ENCODE measurements around the gene PRKN. TPM values are rescaled to one million over a fixed set of nuclear protein-coding genes. Genes with fewer than 3 reads are reported as not detected.

Gene PRKN
- polyA plus RNA-seq, 1 experiment: 0.71 TPM

DNA sequence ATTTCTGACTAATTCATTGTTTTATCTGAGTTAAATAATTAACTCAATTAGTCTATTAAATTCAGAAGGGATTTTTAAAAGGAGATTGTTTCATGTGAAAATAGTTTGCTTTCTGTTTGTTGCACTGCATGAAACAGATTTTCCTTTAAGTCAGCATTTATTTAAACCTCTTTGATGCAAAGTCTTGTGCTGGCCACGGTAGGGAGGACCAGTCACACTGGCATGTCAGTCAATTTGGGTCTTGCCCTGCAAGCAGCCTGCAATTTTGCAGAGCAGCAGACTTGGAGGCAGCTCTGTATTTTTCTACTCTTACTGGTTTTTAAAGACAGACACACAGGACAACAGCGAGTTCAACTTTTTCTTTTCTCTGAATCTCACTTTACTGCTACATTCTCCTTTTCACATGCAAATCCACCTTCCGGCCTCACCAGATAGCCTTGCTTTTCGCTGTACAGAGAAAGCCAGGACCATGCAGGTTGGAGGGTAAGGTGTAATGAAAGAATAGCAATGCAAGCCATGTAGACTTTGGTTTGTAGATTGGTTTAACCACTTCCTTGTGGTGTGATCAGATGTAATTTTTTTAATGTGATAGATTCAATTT lies 763.8 kb downstream of the PRKN start:
- TF ChIP-seq, protein P1, sequence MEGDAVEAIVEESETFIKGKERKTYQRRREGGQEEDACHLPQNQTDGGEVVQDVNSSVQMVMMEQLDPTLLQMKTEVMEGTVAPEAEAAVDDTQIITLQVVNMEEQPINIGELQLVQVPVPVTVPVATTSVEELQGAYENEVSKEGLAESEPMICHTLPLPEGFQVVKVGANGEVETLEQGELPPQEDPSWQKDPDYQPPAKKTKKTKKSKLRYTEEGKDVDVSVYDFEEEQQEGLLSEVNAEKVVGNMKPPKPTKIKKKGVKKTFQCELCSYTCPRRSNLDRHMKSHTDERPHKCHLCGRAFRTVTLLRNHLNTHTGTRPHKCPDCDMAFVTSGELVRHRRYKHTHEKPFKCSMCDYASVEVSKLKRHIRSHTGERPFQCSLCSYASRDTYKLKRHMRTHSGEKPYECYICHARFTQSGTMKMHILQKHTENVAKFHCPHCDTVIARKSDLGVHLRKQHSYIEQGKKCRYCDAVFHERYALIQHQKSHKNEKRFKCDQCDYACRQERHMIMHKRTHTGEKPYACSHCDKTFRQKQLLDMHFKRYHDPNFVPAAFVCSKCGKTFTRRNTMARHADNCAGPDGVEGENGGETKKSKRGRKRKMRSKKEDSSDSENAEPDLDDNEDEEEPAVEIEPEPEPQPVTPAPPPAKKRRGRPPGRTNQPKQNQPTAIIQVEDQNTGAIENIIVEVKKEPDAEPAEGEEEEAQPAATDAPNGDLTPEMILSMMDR (IDR thresholded peaks at IDR 0.05; ENCODE audit: insufficient read depth, low read depth, low read length): no peak
- Histone ChIP-seq H3K4me3 (ENCODE audit: low read depth, low read length) (no peak overlapping the region), H3K36me3 (ENCODE audit: control insufficient read depth, insufficient read depth, low read length) (no peaks in the 10 kb centered on the region), H3K27me3 (ENCODE audit: control insufficient read depth, insufficient read depth, low read length) (no peaks in the 10 kb centered on the region)
- DNase-seq (ENCODE audit: low read depth): no peak
- CTCF ChIA-PET: no interaction called here
- POLR2A ChIA-PET: no interaction called here

DNA sequence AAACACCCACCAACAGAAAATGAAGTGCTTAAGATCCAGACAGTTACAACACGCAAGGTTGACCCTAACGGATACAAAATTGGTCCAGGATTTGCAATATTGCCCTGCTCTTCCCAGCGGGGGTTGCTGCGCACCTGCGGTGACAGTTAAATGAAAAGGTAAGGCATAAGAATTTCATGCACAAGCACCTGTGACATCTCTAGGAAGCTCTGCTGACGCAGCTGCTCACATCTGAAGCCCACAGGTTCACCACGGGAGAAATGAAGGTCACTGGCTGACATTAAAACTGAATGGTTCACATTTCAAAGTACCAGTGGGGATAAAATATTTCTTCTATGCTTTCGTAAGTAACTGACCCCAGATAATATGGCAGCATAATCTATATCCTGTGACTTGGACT lies 764.4 kb downstream of the PRKN start:
- TF ChIP-seq, protein P1 (IDR thresholded peaks at IDR 0.05; ENCODE audit: insufficient read depth, low read depth, low read length): no peak
- POLR2A ChIA-PET: no interaction called here
- no peak for DNase-seq (ENCODE audit: low read depth)
- no peaks in the 10 kb centered on the region for H3K36me3 ChIP-seq (ENCODE audit: control insufficient read depth, insufficient read depth, low read length)
- H3K4me3 ChIP-seq (ENCODE audit: low read depth, low read length): no peak overlapping the region
- H3K27me3 ChIP-seq (ENCODE audit: control insufficient read depth, insufficient read depth, low read length): no peaks in the 10 kb centered on the region
- CTCF ChIA-PET: interaction anchor here (0.6 kb wide), 1 partner anchor 141 kb away, joined by 3 read pairs; no protein-coding TSS in a partner anchor

DNA sequence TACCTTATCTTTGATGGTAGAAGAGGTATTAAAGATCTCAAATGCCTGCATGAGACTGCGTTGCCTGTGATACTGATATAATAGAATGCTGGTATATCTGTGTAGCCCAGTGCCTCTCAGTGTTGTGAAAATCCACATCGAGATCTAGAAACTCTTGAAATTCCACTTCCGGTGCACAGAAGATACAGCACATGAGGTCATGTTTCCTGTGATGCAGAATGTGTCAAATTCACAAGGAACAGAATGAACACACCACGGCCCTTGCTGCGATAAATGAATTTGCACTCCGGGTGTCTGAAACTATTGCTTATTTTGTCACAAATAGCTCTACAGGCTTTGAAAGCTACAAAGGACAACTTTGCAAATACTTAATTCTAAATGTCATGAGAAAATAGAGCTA lies 765.8 kb downstream of the PRKN start:
- TF ChIP-seq, protein P1 (IDR thresholded peaks at IDR 0.05; ENCODE audit: insufficient read depth, low read depth, low read length): no peak
- H3K4me3 ChIP-seq (ENCODE audit: low read depth, low read length): no peak overlapping the region
- DNase-seq (ENCODE audit: low read depth): no peak
- CTCF ChIA-PET: no interaction called here
- H3K36me3 ChIP-seq (ENCODE audit: control insufficient read depth, insufficient read depth, low read length): no peaks in the 10 kb centered on the region
- POLR2A ChIA-PET: no interaction called here
- no peaks in the 10 kb centered on the region for H3K27me3 ChIP-seq (ENCODE audit: control insufficient read depth, insufficient read depth, low read length)

DNA sequence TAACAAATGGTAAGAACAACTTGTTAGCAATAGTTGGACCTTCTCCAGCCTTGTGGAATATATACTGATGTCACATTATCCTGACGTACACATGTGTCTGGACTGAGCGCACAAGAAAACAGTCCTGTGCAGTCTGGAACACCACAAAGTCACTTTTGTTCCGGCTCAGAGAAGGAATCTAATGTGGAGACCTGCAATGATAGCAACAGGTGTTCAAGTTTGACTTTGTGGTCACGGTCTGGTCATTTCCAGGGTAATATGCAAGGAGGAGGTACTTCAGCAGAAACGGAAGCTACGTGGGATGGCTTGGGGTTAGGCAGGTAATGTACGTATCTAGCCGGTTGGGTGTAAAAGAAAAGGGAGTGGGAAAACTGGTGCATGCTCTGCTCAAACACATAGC lies 766.5 kb downstream of the PRKN start:
- Histone ChIP-seq H3K27me3 (ENCODE audit: control insufficient read depth, insufficient read depth, low read length) (no peaks in the 10 kb centered on the region), H3K4me3 (ENCODE audit: low read depth, low read length) (no peak overlapping the region), H3K36me3 (ENCODE audit: control insufficient read depth, insufficient read depth, low read length) (no peaks in the 10 kb centered on the region)
- POLR2A ChIA-PET: no interaction called here
- TF ChIP-seq, protein P1 (IDR thresholded peaks at IDR 0.05; ENCODE audit: insufficient read depth, low read depth, low read length): no peak
- CTCF ChIA-PET: no interaction called here
- DNase-seq (ENCODE audit: low read depth): no peak

DNA sequence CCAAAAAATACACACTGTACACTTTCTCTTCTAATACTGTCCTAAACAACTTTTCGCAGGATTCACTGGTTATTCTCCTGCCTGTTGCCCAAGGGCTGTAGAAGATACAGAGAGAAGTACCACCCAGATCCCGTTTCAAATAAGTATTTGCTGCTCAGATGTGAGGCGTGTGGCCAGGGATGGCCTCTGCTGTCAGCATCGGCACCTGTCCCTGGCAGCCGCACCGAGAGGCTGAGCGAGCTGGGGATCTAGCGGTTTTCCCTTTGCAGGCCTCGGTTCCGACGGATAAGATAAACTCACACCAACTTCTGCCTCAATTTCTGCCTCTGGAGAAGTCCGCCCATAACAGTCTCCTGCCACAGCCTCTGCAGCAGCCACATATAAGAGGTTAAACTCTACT lies 768.5 kb downstream of the PRKN start:
- DNase-seq (ENCODE audit: low read depth): no peak
- no peaks in the 10 kb centered on the region for H3K36me3 ChIP-seq (ENCODE audit: control insufficient read depth, insufficient read depth, low read length)
- POLR2A ChIA-PET: no interaction called here
- no peaks in the 10 kb centered on the region for H3K27me3 ChIP-seq (ENCODE audit: control insufficient read depth, insufficient read depth, low read length)
- H3K4me3 ChIP-seq (ENCODE audit: low read depth, low read length): no peak overlapping the region
- TF ChIP-seq, protein P1 (IDR thresholded peaks at IDR 0.05; ENCODE audit: insufficient read depth, low read depth, low read length): no peak
- CTCF ChIA-PET: no interaction called here
